NCI-H510A treated with DMSO at 0.1 percent for 48 hours (cell line): Measurements from ENCODE around the gene TASL.
"Not testable (repeated sequence)": the region's sequence is repeated elsewhere in the genome, so short reads cannot be mapped to it uniquely, and the experiment has no call there.

Source experiments
- DNase-seq: peaks from one replicate; lab custom pipeline; 2025; lab: John Stamatoyannopoulos, UW

TASL gene, protein sequence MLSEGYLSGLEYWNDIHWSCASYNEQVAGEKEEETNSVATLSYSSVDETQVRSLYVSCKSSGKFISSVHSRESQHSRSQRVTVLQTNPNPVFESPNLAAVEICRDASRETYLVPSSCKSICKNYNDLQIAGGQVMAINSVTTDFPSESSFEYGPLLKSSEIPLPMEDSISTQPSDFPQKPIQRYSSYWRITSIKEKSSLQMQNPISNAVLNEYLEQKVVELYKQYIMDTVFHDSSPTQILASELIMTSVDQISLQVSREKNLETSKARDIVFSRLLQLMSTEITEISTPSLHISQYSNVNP

DNA sequence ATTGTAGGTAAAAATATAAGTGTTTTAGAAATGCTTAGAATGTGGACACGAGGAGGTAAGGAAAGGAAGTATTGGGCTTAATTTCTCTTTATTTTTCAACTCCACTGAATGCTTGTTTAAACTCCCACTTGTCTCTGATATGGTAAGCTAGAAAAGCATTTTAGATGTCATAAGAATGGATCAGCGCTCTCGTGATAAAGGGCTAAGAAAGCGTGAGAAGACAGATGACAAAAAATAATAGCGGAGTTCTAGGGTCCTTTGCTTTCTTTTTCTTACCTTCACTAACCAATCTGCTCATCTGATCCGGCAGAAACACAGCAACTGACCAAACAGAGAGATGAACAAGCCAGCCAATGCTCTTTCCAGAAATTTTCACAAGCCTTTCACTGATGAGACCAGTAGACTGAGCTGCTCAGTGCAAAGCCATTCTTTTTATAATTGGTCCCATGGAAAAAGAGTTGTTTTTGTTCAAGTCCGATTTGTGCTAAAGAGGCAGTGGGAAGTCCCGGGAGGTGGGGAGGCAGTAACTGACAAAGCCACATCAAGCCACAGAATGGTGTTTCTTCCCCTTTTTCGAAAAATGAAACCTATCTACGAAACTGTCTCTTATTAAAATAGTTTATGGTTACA, at the start of gene TASL:
TASL (minus strand) TSS at position 405 of the 630 bp plus-strand sequence. CDS start 17,411 bp downstream, outside the sequence.
- DNase-seq: no peak

- no peak for DNase-seq
Observed at GRCh38 chrX:30626402-30626801, 48.8 kb upstream of the TASL start.

DNA sequence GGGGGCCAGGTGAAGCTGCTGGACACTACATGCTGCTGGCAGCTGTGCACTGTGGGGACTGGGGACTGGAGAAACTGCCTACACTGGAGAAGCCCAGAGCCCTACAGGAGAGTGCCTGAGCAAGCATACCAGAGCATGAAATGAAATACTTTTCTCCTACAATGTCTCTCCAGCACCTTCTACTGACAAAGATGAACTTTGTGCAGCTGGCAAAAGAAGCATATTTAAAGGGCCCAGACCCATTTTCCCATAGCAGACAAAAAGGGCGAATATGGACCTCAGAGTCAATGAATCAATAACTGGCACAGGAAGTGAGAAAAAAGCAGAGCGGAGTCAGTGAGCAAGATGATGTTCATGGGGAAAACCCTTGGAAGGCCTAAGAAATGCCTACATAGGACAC, 44.8 kb upstream of the TASL start:
- DNase-seq: no peak

- DNase-seq: no peak
Observed at GRCh38 chrX:30620980-30621618, 43.5 kb upstream of the TASL start.

DNA sequence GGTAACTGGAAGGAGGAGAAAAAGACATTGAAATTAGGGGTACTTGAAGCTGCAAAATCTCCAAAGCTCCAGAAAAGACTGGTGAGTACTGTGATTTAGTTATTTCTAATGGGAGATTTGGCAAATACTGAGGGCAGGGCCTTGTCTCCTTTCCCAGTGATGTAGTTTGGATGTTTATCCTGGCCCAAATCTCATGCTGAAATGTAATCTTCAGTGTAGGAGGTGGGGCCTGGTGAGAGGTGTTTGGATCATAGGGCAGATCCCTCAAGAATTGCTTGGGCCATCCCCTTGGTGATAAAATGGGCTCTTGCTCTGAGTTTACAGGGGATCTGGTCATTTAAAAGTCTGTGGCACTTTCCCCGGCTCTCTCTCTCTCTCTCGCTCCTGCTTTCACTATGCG, 42.6 kb upstream of the TASL start:
- DNase-seq: no peak

GRCh38 chrX:30618160-30618765, 40.7 kb upstream of the TASL start:
- DNase-seq: no peak

DNA sequence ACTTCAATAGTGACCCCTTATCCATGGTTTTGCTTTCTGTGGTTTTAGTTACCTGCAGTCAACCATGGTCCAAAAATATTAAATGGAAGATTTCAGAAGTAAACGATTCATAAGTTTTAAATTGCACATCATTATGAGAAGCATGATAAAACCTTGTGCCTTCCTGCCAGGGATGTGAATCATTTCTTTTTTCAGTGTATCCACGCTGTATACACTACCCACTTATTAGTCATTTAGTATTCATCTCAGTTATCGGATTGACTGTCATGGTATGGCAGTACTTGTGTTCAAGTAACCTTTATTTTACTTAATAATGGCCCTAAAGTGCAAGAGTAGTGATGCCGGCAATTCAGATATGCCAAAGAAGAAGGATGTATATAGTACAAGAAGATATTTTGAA, 37.7 kb upstream of the TASL start:
- no peak for DNase-seq

DNA sequence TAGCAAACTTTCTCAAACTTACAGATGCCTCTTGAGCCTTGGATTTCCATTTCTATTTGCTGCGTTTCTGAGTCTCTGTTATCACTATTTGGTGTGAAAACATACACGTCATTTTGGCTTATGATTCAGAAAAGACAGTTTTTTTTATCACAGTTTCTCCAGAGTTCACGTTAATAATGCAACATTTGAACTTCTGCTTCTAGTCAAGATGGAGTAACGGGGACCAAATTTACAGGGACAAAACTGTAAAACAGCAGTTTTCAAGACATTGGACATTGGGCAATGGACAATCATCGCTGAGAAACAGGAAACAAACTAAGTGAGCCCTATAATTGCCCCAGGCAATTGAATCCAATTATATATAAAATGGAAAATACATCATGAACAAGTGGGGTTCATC, 36.2 kb upstream of the TASL start:
- DNase-seq: no peak

GRCh38 chrX:30612250-30612655, 34.7 kb upstream of the TASL start:
- DNase-seq: no peak

DNA sequence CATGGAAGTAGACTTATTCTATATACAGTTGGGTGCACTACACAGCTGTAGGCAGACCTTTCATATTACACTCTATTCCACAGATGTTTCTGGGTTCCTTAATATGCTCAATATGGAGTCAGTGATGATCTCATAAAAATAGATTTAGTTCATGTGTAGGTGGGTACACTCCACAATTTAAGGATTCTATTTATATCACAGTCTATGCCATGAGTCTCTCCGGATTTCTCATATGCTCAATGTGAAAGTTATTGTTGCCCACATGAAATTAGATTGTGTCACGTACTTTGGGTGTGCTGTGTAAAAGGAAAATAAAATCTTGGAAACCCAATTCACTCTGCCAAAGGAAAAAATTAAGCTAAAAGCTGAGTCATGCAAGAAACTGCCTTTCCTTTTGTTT, 32.5 kb upstream of the TASL start:
- DNase-seq: no peak

GRCh38 chrX:30607155-30607554, 29.6 kb upstream of the TASL start:
- DNase-seq: no peak

DNA sequence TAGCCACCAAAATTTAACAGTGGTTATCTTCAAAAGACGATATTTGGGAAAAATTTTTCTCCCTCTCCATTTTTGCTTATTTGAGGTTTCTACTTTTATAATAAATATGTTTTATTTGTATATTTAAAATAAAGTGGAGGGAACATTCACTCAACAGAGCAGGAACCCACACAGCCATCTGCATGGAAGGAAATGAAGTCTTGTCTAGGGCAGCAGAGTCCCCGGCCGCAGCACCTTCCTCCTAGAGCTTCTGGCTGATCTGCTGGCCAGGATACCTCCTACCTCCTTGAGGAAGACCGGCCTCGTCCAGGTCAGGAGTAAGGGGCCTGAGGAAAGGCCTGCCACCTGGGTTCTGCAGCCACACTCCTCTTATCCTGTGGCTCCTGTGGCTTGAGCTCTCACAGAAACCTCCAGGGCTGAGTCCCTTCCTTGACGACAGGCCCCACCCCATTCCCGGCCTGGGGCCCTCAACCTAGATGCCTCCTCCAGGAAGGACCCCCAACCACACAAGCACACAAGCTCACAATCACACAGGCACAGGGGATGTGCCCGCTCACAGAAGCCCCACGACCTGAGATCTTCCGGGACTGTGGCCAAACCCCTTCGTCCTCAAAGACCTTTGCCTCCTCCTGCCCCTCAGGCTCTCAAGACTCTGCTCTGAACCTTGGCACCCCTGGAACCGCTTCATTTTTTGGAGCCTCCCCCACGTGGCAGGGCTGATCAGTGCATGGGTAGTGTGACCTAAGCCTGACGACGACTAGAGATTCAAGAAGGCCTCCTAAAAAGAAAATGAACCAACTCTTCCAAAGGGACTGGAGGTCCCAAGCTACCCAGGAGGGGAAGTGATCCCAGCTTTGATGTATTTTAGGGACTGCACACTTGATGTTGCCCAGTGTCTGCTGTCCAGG, 23.0 kb upstream of the TASL start:
- not testable (repeated sequence) for DNase-seq

DNA sequence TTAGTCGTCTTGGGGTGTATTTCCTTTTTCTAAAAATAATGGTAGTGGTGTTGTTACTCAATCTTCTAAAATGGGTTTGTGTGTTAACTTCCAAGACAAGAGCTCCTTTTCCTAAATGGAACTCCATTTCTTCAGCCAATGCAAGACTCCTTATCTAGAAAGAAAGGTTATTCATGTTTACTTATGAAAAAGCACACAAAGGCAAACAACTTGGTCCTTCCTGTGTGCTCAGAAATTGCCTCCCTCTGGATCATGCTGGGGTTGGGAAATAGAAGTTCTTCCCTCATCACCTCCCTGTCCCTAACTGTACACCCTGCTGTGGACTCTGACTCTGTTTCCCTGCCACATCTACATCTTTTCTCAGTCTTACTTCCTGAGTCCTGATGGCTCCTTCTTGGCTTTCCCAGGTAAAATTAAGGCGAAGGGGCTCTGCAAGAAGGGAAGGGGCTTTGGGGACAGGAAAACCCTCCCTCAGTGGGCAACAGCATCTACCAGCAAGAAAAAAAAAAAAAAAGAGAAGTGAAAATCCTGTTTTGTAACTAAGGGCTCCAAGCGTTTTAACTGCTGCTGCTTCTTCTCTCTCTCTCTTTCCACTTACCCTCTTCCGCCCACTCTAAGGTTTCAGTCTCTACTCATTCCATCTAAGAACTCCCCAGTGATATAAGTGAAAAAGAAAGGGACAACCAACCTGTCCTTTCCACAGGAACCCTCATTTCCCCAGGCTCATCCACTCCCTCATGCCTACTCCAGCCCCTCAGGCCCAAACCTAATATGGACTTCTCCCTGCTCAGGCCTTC, 19.8 kb upstream of the TASL start:
- no peak for DNase-seq

DNA sequence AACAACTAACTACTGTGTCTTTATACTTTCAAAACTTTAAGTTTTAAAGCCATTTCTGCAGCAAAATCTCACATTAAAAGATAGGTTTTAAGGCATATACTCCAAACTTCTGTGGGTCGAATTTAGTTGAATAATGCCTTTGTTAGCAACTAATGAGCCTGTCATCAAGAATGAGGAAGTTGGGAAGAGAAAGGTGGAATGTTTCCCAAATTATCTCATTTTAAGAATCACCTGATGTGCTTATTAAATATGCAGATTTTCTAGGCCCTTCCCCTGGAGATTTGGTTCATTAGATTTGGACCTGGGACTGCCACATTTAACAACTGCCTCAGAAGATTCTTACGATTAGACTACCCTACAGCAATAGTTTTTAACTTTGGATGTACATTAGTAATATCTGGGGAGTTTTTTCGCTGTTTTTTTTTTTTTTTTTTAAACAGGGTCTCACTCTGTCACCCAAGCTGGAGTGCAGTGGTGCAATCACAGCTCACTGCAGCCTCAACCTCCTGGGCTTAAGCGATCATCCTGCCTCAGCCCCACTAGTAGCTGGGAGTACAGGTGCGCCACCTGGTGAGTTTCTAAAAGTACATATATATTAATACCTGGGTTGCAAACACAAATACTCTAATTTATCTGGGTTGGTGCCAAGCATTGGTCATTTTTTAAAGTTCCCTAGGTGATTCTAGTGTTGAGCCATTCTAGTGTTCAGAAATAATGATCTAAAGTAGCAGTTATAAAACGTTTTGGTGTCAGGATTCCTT, 16.1 kb upstream of the TASL start:
- no peak for DNase-seq

DNA sequence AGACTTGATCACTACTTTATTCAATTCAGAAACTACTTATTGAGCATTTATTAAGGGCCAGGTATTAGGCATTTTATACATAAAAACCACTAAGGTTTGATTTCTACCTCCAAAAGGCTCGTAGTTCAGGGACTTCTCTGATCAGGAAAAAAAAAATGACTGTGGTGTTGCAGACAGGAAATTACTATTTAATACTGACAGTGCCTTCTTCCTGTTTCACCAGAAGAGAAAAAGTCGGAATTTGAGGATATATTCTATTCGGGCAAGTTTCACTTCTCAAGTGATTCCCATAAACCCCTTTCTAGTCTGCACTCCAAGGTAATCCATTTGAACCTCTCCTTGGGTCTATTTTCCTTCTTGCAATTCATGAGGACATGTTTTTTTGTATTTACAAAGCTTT, 15.3 kb upstream of the TASL start:
- DNase-seq: no peak

GRCh38 chrX:30590368-30590767, 12.8 kb upstream of the TASL start:
- no peak for DNase-seq

- DNase-seq: no peak
Observed at GRCh38 chrX:30589146-30589888, 11.8 kb upstream of the TASL start.

- no peak for DNase-seq
Observed at GRCh38 chrX:30586516-30586915, 8.9 kb upstream of the TASL start.

- DNase-seq: no peak
Observed at GRCh38 chrX:30582664-30583063, 5.1 kb upstream of the TASL start.

GRCh38 chrX:30580641-30581040, 3.1 kb upstream of the TASL start:
- DNase-seq: no peak
